RWPE2 (cell line): ENCODE results near the gene KCNF1.

Source experiments
- ATAC-seq: fragments of 200-7000 bp; cut with Tn5 transposase; 3 replicates; pipeline ENCODE4 v1.9.1; 2021; ENCODE audit warnings: low read depth
- DNase-seq: peaks from one replicate; pipeline ENCODE4 v3.0.0-alpha.2; 2020; ENCODE audit warnings: low spot score
- H3K27ac ChIP-seq: fragments of 450-650 bp; 2 replicates; pipeline ENCODE4 v1.5.1; 2017; ENCODE audit warnings: mild to moderate bottlenecking; ENCODE audit not compliant: poor library complexity, severe bottlenecking
- H3K27me3 ChIP-seq: fragments of 250-450 bp; sonication (Bioruptor Pico); 2 replicates; pipeline ENCODE4 v1.5.1; 2021; ENCODE audit warnings: mild to moderate bottlenecking, moderate library complexity; ENCODE audit not compliant: insufficient read depth, poor library complexity, severe bottlenecking
- H3K36me3 ChIP-seq: fragments of 250-450 bp; sonication (Bioruptor Pico); 2 replicates; pipeline ENCODE4 v1.5.1; 2020; ENCODE audit warnings: low read depth, mild to moderate bottlenecking, moderate library complexity
- H3K4me1 ChIP-seq: fragments of 250-450 bp; sonication (Bioruptor Pico); 2 replicates; pipeline ENCODE4 v1.5.1; 2021; ENCODE audit warnings: mild to moderate bottlenecking, moderate library complexity; ENCODE audit not compliant: insufficient read depth, poor library complexity, severe bottlenecking
- H3K4me3 ChIP-seq: fragments of 250-450 bp; sonication (Bioruptor Pico); 2 replicates; pipeline ENCODE4 v1.5.1; 2021; ENCODE audit warnings: mild to moderate bottlenecking, moderate library complexity; ENCODE audit not compliant: severe bottlenecking
- H3K9me3 ChIP-seq: fragments of 250-450 bp; sonication (Bioruptor Pico); 2 replicates; pipeline ENCODE4 v1.5.1; 2021; ENCODE audit warnings: mild to moderate bottlenecking, moderate library complexity; ENCODE audit not compliant: severe bottlenecking
- CTCF ChIP-seq: fragments of 450-650 bp; IDR thresholded peaks from one replicate; pipeline ENCODE4 v1.5.1; 2017; ENCODE audit warnings: mild to moderate bottlenecking, moderate library complexity; ENCODE audit not compliant: poor library complexity, severe bottlenecking

Gene KCNF1

GRCh38 chr2:10883801-10884478 is 27.8 kb upstream of the KCNF1 start:
- Histone ChIP-seq H3K9me3 (no peaks in the 10 kb centered on the region), H3K4me3 (no peak overlapping the region), H3K4me1 (no peaks in the 10 kb centered on the region), H3K36me3 (no peaks in the 10 kb centered on the region), H3K27ac (no peak overlapping the region), H3K27me3 (no peaks in the 10 kb centered on the region)
- ATAC-seq (no peak), DNase-seq (no peak)
- no peak for TF ChIP-seq CTCF

- ATAC-seq (no peak), DNase-seq (no peak)
- H3K36me3 ChIP-seq, result no peaks in the 10 kb centered on the region
- TF ChIP-seq CTCF, result no peak
- H3K9me3 ChIP-seq, result no peaks in the 10 kb centered on the region
- no peak overlapping the region for H3K4me3 ChIP-seq
- no peaks in the 10 kb centered on the region for H3K4me1 ChIP-seq
- H3K27me3 ChIP-seq, result no peaks in the 10 kb centered on the region
- no peak overlapping the region for H3K27ac ChIP-seq
Observed at GRCh38 chr2:10884574-10884975, 27.2 kb upstream of the KCNF1 start.

- no peaks in the 10 kb centered on the region for H3K36me3 ChIP-seq
- DNase-seq, result no peak
- no peak for TF ChIP-seq CTCF
- H3K27ac ChIP-seq, result no peak overlapping the region
- H3K9me3 ChIP-seq, result no peaks in the 10 kb centered on the region
- H3K4me1 ChIP-seq, result no peaks in the 10 kb centered on the region
- no peaks in the 10 kb centered on the region for H3K27me3 ChIP-seq
- no peak for ATAC-seq
- no peak overlapping the region for H3K4me3 ChIP-seq
Observed at GRCh38 chr2:10885094-10885860, 26.5 kb upstream of the KCNF1 start.

GRCh38 chr2:10887476-10887875 is 24.3 kb upstream of the KCNF1 start:
- H3K36me3 ChIP-seq, result no peaks in the 10 kb centered on the region
- no peak overlapping the region for H3K27ac ChIP-seq
- no peak for TF ChIP-seq CTCF
- no peaks in the 10 kb centered on the region for H3K4me1 ChIP-seq
- ATAC-seq (no peak), DNase-seq (no peak)
- H3K27me3 ChIP-seq, result no peaks in the 10 kb centered on the region
- H3K4me3 ChIP-seq, result no peak overlapping the region
- no peaks in the 10 kb centered on the region for H3K9me3 ChIP-seq
